K562 (cell line): Measurements from ENCODE around the gene ELMOD1. TPM values are rescaled to one million over a fixed set of nuclear protein-coding genes. Genes with fewer than 3 reads are reported as not detected.

Experiments used
- ATAC-seq: fragments of 200-7000 bp; cut with Tn5 transposase; 3 replicates; pipeline ENCODE4 v1.9.1; 2020; ENCODE audit warnings: moderate library complexity
- BruUV-seq: library from RNA; stranded (reverse); fragments of 400-500 nt; replicated peaks from 2 replicates; lab custom pipeline; 2021; lab: Mats Ljungman, UMichigan
- CTCF ChIA-PET: fragments of 300-600 bp; formaldehyde crosslinking; extraction: SDS; loops from one replicate; lab custom pipeline; 2021; ENCODE audit warnings: low intra/inter-chr PET ratio; lab: Yijun Ruan, JAX
- POLR2A ChIA-PET: fragments of 300-600, 350-650 bp; sonication (Branson Sonifier 250); formaldehyde crosslinking; extraction: SDS; loops from one replicate; lab custom pipeline; 2021; ENCODE audit warnings: antibody characterized with exemption, inconsistent platforms; lab: Yijun Ruan, JAX
- DNase-seq, 4 experiments: peaks; one replicate each; pipeline versions ENCODE4 v3.0.0 to v3.0.0-alpha.2; 2011 to 2018; ENCODE audit warnings: low spot score in 3 of 4, mixed read lengths in 3 of 4; ENCODE audit errors: extremely low read depth in 1 of 4
- FAIRE-seq: peaks from 2 replicates; lab custom pipeline; 2011; peaks lifted over from hg19 to GRCh38; lab: Jason Lieb, UNC
- H2AFZ ChIP-seq: 2 replicates; pipeline ENCODE4 v1.6.0; 2011; ENCODE audit warnings: low read depth, low read length, control low read depth, inconsistent platforms
- H3K27ac ChIP-seq: fragments of 200-600 bp; 3 replicates; pipeline ENCODE4 v1.8.0; 2011; ENCODE audit warnings: low read depth, mild to moderate bottlenecking, control low read depth, inconsistent platforms, low read length, moderate library complexity, mixed read lengths; ENCODE audit errors: extremely low read depth
- H3K27me3 ChIP-seq, 2 experiments: fragments of 300-600 bp in 1 of 2; 2 replicates in 1 of 2; 3 replicates in 1 of 2; pipeline versions ENCODE4 v1.6.0 to v1.8.0; 2011; ENCODE audit warnings: inconsistent platforms in 2 of 2, low read length in 2 of 2, mild to moderate bottlenecking in 1 of 2, mixed read lengths in 1 of 2, moderate library complexity in 1 of 2; ENCODE audit not compliant: control insufficient read depth in 2 of 2, insufficient read depth in 2 of 2
- H3K36me3 ChIP-seq: fragments of 300-600 bp; 3 replicates; pipeline ENCODE4 v1.8.0; 2011; ENCODE audit warnings: mild to moderate bottlenecking, low read length, inconsistent platforms; ENCODE audit not compliant: control insufficient read depth, insufficient read depth
- H3K4me1 ChIP-seq, 2 experiments: fragments of 200-600 bp in 1 of 2; replicated peaks in 1 of 2; 2 replicates in 1 of 2; 3 replicates in 1 of 2; pipeline versions ENCODE4 v1.5.1 to v1.8.0; 2011; ENCODE audit warnings: inconsistent platforms in 2 of 2, low read length in 2 of 2, mild to moderate bottlenecking in 1 of 2, mixed read lengths in 1 of 2, moderate library complexity in 1 of 2; ENCODE audit not compliant: control insufficient read depth in 2 of 2, insufficient read depth in 2 of 2
- H3K4me2 ChIP-seq: 2 replicates; pipeline ENCODE4 v1.6.1; 2011; ENCODE audit warnings: low read length, control low read depth, inconsistent platforms, mixed read lengths; ENCODE audit not compliant: insufficient read depth
- H3K4me3 ChIP-seq: fragments of 200-600 bp; sonication (generic), shearing (Covaris generic); 2 replicates; pipeline ENCODE4 v1.5.1; 2016; ENCODE audit warnings: control low read depth, inconsistent platforms
- H3K79me2 ChIP-seq: fragments of 200-600 bp; 3 replicates; pipeline ENCODE4 v1.8.0; 2011; ENCODE audit warnings: low read length, inconsistent platforms; ENCODE audit not compliant: control insufficient read depth, insufficient read depth
- H3K9ac ChIP-seq, 2 experiments: 2 replicates each; pipeline versions ENCODE4 v1.6.0 to v1.6.1; 2011; ENCODE audit warnings: low read depth in 2 of 2, low read length in 2 of 2, control low read depth in 1 of 2, inconsistent platforms in 1 of 2, mild to moderate bottlenecking in 1 of 2, mixed read lengths in 1 of 2; ENCODE audit not compliant: insufficient read depth in 1 of 2
- H3K9me1 ChIP-seq: one replicate; pipeline ENCODE4 v1.6.0; 2011; ENCODE audit warnings: inconsistent platforms, mild to moderate bottlenecking, low read length, moderate library complexity; ENCODE audit not compliant: control insufficient read depth, insufficient read depth
- H3K9me3 ChIP-seq: replicated peaks from 2 replicates; pipeline ENCODE4 v1.5.1; 2011; ENCODE audit warnings: low read depth, low read length, inconsistent platforms; ENCODE audit not compliant: control insufficient read depth, insufficient read depth
- H4K20me1 ChIP-seq: replicated peaks from 2 replicates; pipeline ENCODE4 v1.6.1; 2011; ENCODE audit warnings: low read length, inconsistent platforms, mixed read lengths; ENCODE audit not compliant: control insufficient read depth, insufficient read depth
- ARID1B ChIP-seq: fragments of 450-650 bp; IDR thresholded peaks from 2 replicates; pipeline ENCODE4 v1.6.1; 2016; ENCODE audit warnings: antibody characterized with exemption, mild to moderate bottlenecking, inconsistent platforms
- BACH1 ChIP-seq: fragments of 200-800 bp; sonication (Bioruptor generic); IDR thresholded peaks from 2 replicates; pipeline ENCODE4 v1.6.1; 2016; ENCODE audit warnings: missing genetic modification characterization, missing compliant biosample characterization
- HNRNPUL1 ChIP-seq: fragments of 200-400 bp; formaldehyde crosslinking; IDR thresholded peaks from 2 replicates; pipeline ENCODE4 v1.6.1; 2017; ENCODE audit warnings: low read length
- KAT8 ChIP-seq: fragments of 450-650 bp; IDR thresholded peaks from 2 replicates; pipeline ENCODE4 v1.6.1; 2016; ENCODE audit warnings: low read depth, mild to moderate bottlenecking
- KLF10 ChIP-seq: fragments of 250-450 bp; sonication (Bioruptor Pico); IDR thresholded peaks from 2 replicates; pipeline ENCODE4 v1.6.1; 2021; ENCODE audit warnings: matching md5 sums
- KLF16 ChIP-seq: IDR thresholded peaks from 2 replicates; pipeline ENCODE4 v1.6.1; 2016; ENCODE audit warnings: antibody characterized with exemption
- L3MBTL2 ChIP-seq: fragments of 450-650 bp; IDR thresholded peaks from 2 replicates; pipeline ENCODE4 v1.6.1; 2016; ENCODE audit warnings: mild to moderate bottlenecking, moderate library complexity
- NRF1 ChIP-seq, 2 experiments: fragments of 450-650 bp; IDR thresholded peaks in 1 of 2; conservative IDR thresholded peaks in 1 of 2; 2 replicates each; pipeline ENCODE4 v1.6.1; 2014; ENCODE audit warnings: mild to moderate bottlenecking in 2 of 2
- SREBF1 ChIP-seq: fragments of 150-350 bp; IDR thresholded peaks from 2 replicates; pipeline ENCODE4 v1.6.1; 2014; ENCODE audit warnings: antibody characterized with exemption, low read depth, low read length, borderline replicate concordance
- WHSC1 ChIP-seq: IDR thresholded peaks from one replicate; pipeline ENCODE4 v1.6.1; 2012; ENCODE audit warnings: low read length, control low read depth, inconsistent platforms
- ZBED1 ChIP-seq: IDR thresholded peaks from 2 replicates; pipeline ENCODE4 v1.6.1; 2014
- ZNF668 ChIP-seq: fragments of 250-450 bp; sonication (Bioruptor Pico); IDR thresholded peaks from 2 replicates; pipeline ENCODE4 v1.8.0; 2022; ENCODE audit warnings: mild to moderate bottlenecking, inconsistent platforms
- ZZZ3 ChIP-seq: fragments of 450-650 bp; IDR thresholded peaks from 2 replicates; pipeline ENCODE4 v1.6.1; 2016; ENCODE audit warnings: antibody characterized with exemption, mild to moderate bottlenecking, moderate library complexity
- WGBS: fragments of 100-300 bp; shearing (Covaris generic); methylation state at CpG from one replicate; pipeline ENCODE4 v1.1.6; 2016; ENCODE audit warnings: low coverage, mixed read lengths; ENCODE audit not compliant: insufficient coverage; ENCODE audit errors: missing lambda C conversion rate; 5-methylcytosine and 5-hydroxymethylcytosine counted together
- in situ Hi-C: fragments of 300-500 bp; cut with MboI; formaldehyde crosslinking; loops from 4 replicates; pipeline ENCODE4 v1.15.0; 2018; ENCODE audit warnings: inconsistent platforms, mixed read lengths
- intact Hi-C: fragments of 100-400 bp; cut with micrococcal nuclease; formaldehyde crosslinking; loops from 2 replicates; pipeline ENCODE4 v1.14.2; 2022
- polyA plus RNA-seq, 8 experiments: library from polyadenylated mRNA; depleted of rRNA in 4 of 8; stranded (reverse) in 5 of 8; unstranded in 3 of 8; fragments of >200 nt; fragmentation: Nextera tagmentation in 2 of 8; fragmentation: Illumina TruSeq in 1 of 8; extraction: Ambion mirVana in 2 of 8; extraction: Trizol in 1 of 8; gene quantifications; 2 replicates each; pipeline versions ENCODE4 v1.2.1 to v1.2.3, GENCODE V29; 2011 to 2014; ENCODE audit warnings: inconsistent platforms in 1 of 8, missing spikeins in 1 of 8
- total RNA-seq, 7 experiments: library from RNA; depleted of rRNA in 6 of 7; stranded (reverse); fragments of >200 nt in 6 of 7; fragmentation: Illumina TruSeq in 2 of 7; extraction: Trizol in 2 of 7; gene quantifications; 2 replicates each; pipeline versions ENCODE4 v1.2.1 to v1.2.3, GENCODE V29; 2011 to 2021; ENCODE audit warnings: low replicate concordance in 1 of 7
- TF ChIP-seq, protein P1 (sequence below): fragments of 250-450 bp; sonication (Bioruptor Pico); IDR thresholded peaks from 2 replicates; pipeline ENCODE4 v1.8.0; 2021; ENCODE audit warnings: moderate library complexity, mild to moderate bottlenecking, inconsistent platforms
- TF ChIP-seq, protein P2 (sequence below), 2 experiments: IDR thresholded peaks in 1 of 2; conservative IDR thresholded peaks in 1 of 2; 2 replicates each; pipeline ENCODE4 v1.6.1; 2016; ENCODE audit warnings: low read depth in 2 of 2, mild to moderate bottlenecking in 1 of 2, missing compliant biosample characterization in 1 of 2, missing genetic modification characterization in 1 of 2, moderate library complexity in 1 of 2
- TF ChIP-seq, protein P3 (sequence below): fragments of 450-650 bp; formaldehyde crosslinking; IDR thresholded peaks from 2 replicates; pipeline ENCODE4 v1.4.0; 2020; ENCODE audit warnings: mild to moderate bottlenecking, mixed read lengths
- TF ChIP-seq, protein P4 (sequence below), 3 experiments: fragments of 200-800 bp in 1 of 3; sonication (Bioruptor generic) in 1 of 3; sonication (generic) in 1 of 3; formaldehyde crosslinking in 1 of 3; IDR thresholded peaks; 2 replicates each; pipeline versions ENCODE4 v1.6.1 to v1.8.0; 2016 to 2022; ENCODE audit warnings: mild to moderate bottlenecking in 2 of 3, missing compliant biosample characterization in 2 of 3, missing genetic modification characterization in 2 of 3, missing genetic modification reagents in 1 of 3
- TF ChIP-seq, protein P5 (sequence below), 2 experiments: fragments of 450-650 bp in 1 of 2; sonication (generic) in 1 of 2; formaldehyde crosslinking; conservative IDR thresholded peaks; 2 replicates each; pipeline versions ENCODE4 v1.4.0 to v1.8.1; 2020 to 2022; ENCODE audit warnings: mild to moderate bottlenecking in 1 of 2, missing genetic modification reagents in 1 of 2

The ELMOD1 gene
- total and polyA plus RNA-seq, 9 of the 15 experiments (the other 6 are each of a cell fraction or from before 2014, with no cell fraction given): not detected

DNA sequence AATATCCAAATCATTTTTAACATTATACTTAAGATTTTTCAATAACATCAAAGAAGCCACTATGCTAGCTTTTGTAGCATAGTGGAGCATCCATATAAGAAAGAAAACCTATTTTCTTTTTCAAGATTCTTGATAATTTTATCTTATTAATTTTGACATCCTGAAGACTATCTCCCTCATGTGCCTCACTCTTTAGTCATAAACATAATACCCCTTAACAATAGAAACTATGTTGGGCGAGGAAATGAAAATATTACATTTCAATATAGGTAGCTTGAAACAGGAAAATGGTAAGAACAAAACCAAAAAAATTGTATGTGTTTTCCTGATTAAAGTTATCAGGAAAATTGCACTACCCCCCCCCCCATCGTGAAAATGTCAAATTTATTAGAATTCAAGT, 40.1 kb downstream of the ELMOD1 start:
- WGBS: 5% methylated on average over 2 of the region's 2 CpGs
- BruUV-seq: no TSS peak

More for the DNA sequence above, 40.1 kb downstream of the ELMOD1 start:
- H3K4me3 ChIP-seq: no peak overlapping the region
- ChIA-PET CTCF (no interaction called here), POLR2A (no interaction called here)
- no peak overlapping the region for H3K27ac ChIP-seq
- no peaks in the 10 kb centered on the region for H3K79me2 ChIP-seq
- FAIRE-seq (no peak), DNase-seq (no peak), ATAC-seq (no peak)
- H3K27me3 ChIP-seq: peaks cover 2 to 4% of the 10 kb centered on the region in 2 experiments; a peak in 3 of 5 replicates
- TF ChIP-seq ZNF668: no peak
- TF ChIP-seq SREBF1: no peak
- TF ChIP-seq WHSC1: no peak
- TF ChIP-seq, protein P1, sequence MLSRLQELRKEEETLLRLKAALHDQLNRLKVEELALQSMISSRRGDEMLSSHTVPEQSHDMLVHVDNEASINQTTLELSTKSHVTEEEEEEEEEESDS (CRISPR knock-in tag): no peak
- TF ChIP-seq, protein P2, sequence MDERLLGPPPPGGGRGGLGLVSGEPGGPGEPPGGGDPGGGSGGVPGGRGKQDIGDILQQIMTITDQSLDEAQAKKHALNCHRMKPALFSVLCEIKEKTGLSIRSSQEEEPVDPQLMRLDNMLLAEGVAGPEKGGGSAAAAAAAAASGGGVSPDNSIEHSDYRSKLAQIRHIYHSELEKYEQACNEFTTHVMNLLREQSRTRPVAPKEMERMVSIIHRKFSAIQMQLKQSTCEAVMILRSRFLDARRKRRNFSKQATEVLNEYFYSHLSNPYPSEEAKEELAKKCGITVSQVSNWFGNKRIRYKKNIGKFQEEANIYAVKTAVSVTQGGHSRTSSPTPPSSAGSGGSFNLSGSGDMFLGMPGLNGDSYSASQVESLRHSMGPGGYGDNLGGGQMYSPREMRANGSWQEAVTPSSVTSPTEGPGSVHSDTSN (CRISPR knock-in tag; IDR thresholded peaks at IDR 0.05; ENCODE audit: low read depth): no peak
- TF ChIP-seq, protein P2 (tag; conservative IDR thresholded peaks at IDR 0.05; ENCODE audit: low read depth): no peak
- TF ChIP-seq, protein P3, sequence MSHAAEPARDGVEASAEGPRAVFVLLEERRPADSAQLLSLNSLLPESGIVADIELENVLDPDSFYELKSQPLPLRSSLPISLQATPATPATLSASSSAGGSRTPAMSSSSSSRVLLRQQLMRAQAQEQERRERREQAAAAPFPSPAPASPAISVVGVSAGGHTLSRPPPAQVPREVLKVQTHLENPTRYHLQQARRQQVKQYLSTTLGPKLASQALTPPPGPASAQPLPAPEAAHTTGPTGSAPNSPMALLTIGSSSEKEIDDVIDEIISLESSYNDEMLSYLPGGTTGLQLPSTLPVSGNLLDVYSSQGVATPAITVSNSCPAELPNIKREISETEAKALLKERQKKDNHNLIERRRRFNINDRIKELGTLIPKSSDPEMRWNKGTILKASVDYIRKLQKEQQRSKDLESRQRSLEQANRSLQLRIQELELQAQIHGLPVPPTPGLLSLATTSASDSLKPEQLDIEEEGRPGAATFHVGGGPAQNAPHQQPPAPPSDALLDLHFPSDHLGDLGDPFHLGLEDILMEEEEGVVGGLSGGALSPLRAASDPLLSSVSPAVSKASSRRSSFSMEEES: no peak
- no peak for TF ChIP-seq KLF16
- no peak for TF ChIP-seq HNRNPUL1
- no peak for TF ChIP-seq NRF1 (conservative IDR thresholded peaks at IDR 0.05 in 1 of 2, IDR thresholded peaks at IDR 0.05 in 1 of 2)
- TF ChIP-seq, protein P4, sequence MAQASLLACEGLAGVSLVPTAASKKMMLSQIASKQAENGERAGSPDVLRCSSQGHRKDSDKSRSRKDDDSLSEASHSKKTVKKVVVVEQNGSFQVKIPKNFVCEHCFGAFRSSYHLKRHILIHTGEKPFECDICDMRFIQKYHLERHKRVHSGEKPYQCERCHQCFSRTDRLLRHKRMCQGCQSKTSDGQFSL (CRISPR knock-in tag; IDR thresholded peaks at IDR 0.05): no peak
- TF ChIP-seq, protein P4 (tag; IDR thresholded peaks at IDR 0.05): no peak
- TF ChIP-seq ZBED1: no peak
- TF ChIP-seq BACH1 (tag): no peak
- no peak for TF ChIP-seq KAT8
- no peak for TF ChIP-seq KLF10 (CRISPR knock-in tag)
- no peak for TF ChIP-seq ARID1B
- no peak for TF ChIP-seq L3MBTL2
- TF ChIP-seq, protein P5, sequence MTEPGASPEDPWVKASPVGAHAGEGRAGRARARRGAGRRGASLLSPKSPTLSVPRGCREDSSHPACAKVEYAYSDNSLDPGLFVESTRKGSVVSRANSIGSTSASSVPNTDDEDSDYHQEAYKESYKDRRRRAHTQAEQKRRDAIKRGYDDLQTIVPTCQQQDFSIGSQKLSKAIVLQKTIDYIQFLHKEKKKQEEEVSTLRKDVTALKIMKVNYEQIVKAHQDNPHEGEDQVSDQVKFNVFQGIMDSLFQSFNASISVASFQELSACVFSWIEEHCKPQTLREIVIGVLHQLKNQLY (CRISPR knock-in tag; conservative IDR thresholded peaks at IDR 0.05): no peak
- no peak for TF ChIP-seq ZZZ3
- no peak overlapping the region for H3K9ac ChIP-seq
- intact Hi-C loops (no loop called here), in situ Hi-C loops (no loop called here)
- no peaks in the 10 kb centered on the region for H3K9me3 ChIP-seq
- no peaks in the 10 kb centered on the region for H3K4me1 ChIP-seq
- no peak overlapping the region for H3K4me2 ChIP-seq
- no peaks in the 10 kb centered on the region for H3K36me3 ChIP-seq
- H2AFZ ChIP-seq: no peak overlapping the region
- H4K20me1 ChIP-seq: no peaks in the 10 kb centered on the region
- no peaks in the 10 kb centered on the region for H3K9me1 ChIP-seq
